HG03097 (cell line): Measurements from ENCODE around the gene HOMEZ.
"Not testable (repeated sequence)": the region's sequence is repeated elsewhere in the genome, so short reads cannot be mapped to it uniquely, and the experiment has no call there.

Source experiments
- ATAC-seq: cut with Tn5 transposase; IDR thresholded peaks from one replicate; pipeline ENCODE4 v1.9.1; 2021; ENCODE audit not compliant: unreplicated experiment, low FRiP score

Gene HOMEZ

DNA sequence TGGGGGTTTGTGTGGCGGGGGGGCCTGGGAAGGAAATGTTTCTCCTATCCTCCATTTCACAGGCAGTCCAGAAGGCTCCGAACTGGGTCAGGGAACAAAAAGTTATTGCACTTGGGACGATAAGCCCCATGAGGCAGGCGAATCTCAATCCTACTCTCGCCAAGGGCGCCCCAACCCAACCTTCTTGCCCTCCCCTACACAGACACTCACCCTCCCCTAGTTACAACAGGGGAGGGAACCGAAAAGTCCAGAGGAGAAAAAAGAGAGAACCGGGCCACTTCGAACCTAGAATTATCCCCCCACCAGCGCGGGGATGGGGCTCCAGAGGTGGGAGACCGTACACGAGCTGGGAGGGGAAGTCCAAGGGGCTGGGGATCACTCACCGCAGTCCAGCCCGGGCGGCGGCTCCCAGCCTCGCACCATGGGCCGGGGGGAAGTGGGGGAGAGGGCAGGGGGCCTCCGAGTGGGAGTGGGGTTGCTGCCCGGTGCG, 357 bp downstream of the HOMEZ start:
- peak; percentile 25 for ATAC-seq

DNA sequence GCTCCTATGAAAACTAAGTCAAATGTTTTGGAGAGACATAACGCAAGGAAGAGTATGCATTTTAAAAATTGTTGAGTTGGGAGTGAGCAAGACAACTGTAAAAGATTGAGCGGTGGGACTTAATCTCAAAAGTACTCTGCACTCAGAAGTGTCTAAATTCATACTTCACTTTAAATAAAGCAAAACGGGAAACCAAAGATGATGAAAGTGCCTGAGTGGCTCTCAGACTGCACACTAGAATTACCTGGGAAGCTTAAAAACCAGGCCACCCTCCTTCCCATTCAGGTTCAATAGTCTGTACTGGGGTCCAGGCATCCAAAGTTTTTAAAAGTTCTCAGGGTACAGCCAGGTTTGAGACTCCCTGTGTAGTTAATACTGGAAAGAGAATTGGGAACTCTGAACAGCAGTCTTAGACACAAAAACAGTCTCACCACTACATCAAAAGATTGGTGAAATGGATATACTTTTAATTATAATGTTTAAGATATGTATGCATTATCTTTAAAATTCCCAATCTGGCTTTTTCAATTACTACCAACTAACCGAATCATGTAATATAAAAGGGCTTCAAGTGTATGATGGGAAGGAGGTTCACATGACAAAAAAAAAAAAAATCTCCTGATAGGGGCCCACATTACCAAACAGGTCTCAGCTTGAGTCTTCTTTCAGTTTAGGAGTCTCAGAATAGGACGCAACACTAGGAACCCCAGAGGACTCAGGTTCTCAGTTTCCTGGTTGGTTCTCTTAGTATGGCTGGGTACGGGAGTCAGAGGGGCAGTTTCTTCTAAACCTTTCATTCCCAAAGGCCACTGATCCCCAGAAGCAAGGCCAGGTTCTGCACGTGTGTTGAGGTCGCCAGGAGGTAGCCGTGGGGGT, 1.0 kb downstream of the HOMEZ start:
- ATAC-seq, result no peak

DNA sequence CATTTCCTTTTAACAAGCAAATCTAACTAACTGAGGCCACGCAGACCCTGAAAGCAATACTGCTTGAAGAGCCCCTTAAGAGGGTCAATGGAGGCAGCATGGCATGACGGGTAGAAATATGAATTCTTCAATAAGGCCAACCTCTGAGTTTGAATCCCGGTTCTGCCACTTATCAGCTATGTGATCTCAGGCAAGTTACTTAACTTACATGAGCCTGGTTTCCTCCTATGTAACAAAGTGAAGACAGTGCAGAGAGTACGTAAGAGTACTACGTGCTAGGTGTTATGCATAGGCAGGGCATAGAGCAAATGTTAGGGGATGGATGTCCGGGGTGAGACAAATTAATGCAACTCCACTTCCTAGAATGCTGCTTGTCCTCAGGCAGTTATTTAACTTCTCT, 4.7 kb downstream of the HOMEZ start:
- no peak for ATAC-seq

DNA sequence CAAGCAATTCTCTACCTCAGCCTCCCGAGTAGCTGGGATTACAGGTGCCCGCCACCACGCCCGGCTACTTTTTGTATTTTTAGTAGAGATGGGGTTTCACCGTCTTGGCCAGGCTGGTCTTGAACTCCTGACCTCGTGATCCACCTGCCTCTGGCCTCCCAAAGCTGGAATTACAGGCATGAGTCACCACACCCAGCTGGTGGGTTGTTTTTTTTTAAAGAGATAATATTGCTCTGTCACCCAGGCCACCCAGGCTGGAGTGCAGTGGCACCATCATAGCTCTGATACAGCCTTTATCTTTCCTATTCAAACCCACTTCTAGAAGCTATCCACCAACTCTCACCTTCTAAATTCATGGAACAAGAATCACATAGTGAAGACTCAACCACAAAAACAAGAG, 8.0 kb downstream of the HOMEZ start:
- ATAC-seq, result not testable (repeated sequence)

DNA sequence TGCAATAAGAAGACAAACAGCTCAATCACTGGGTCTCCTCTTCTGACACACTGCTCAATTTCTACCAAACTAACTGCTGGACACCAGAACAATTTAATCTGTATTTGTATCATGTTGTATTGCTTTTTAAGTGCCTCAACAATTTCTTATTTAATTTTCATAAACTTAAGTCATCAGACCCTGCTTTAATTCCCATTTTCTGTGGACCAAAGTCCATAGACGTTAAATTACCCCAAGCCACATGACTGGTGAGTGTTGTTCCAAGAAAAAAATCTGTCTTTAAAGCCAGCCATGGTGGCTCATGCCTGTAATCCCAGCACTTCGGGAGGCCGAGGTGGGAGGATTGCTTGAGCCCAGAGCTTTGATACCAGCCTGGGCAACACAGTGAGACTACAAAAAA, 8.7 kb downstream of the HOMEZ start:
- no peak for ATAC-seq

DNA sequence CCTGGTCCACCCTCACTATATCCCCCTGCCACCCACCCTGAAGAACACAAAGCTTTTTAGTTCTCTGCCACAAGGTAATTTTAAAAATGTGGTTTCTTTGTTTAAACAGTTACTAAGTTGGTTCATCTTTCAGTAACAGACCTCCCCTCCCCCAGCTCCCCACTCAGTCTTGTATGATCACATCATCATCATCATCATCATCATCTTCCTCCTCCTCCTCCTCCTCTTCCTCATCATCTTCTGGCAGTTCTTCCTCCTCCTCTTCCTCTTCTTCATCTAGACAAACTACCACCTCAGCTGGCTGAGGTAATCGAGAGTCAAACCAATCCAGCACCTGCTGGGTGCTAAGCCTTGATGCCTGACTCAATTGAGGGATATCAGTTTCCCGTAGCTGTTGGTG, 10.5 kb downstream of the HOMEZ start:
- no peak for ATAC-seq

DNA sequence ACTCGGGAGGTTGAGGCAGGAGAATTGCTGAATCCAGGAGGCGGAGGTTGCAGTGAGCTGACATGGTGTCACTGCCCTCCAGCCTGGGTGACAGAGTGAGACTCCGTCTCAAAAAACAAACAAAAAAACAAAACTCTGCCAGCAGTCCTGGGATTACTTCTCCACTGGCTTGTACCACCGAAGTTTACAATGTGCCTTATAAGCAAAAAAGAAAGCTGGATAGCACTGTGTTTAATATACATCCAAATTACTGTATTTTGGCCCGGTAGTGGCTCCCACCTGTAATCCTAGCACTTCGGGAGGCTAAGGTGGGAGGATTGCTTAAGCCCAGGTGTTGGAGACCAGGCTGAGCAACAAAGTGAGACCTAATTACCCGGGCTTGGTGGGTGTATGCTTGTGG, 16.7 kb downstream of the HOMEZ start:
- no peak for ATAC-seq

DNA sequence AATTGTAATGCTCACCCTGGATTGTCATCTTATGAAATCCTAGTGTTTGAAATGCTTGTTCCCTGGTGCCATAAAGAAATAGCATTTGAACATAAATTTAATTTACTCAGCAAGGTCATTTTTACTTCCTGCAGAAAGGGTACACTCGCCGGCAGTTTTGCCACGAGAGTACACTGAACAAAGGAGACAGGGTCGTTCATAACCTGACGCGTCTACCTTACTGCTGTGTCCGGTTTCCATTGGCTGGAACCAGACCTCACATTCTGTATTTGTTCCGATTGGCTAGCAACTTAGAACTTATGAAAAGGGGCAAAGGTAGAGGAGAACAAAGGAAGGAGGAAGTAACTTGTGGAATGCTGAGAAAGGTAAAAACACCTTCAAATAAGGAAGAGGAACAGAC, 25.1 kb downstream of the HOMEZ start:
- ATAC-seq, result not testable (repeated sequence)

DNA sequence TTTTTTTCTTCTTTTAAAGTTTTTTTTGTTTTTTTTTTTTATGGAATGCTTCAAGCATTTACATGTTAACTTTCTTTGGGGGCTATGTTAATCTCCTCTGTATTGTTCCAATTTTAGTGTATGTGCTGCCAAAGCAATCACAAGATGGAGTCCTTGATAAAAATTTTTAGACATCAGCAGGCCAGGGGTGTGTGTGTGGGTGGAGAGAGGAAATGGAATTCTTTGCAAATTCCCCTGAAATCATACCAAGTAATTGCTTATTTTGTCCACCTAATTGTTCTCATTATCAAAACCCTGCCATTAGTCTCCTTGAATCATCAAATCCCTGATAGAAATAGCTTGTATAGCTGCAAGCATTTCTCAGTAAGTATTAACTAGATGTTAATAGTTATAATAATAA, 26.5 kb downstream of the HOMEZ start:
- no peak for ATAC-seq

DNA sequence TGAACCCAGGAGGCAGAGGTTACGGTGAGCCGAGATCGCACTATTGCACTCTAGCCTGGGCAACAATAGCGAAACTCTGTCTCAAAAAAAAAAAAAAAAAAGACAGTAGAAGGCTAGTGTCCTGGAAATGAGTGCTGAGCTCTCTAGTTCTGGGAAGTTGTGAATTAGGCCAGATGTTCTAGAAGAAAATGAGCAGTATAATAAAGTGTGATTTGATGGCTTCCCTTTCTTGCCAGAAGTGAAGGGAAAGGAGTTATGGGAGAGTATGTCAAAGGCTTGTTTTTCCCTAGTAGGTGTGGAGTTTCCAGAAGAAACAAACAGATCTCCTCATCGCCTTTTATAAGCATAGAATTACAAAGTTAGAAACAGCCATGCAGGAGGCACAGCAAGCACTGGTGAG, 27.7 kb downstream of the HOMEZ start:
- ATAC-seq, result no peak

DNA sequence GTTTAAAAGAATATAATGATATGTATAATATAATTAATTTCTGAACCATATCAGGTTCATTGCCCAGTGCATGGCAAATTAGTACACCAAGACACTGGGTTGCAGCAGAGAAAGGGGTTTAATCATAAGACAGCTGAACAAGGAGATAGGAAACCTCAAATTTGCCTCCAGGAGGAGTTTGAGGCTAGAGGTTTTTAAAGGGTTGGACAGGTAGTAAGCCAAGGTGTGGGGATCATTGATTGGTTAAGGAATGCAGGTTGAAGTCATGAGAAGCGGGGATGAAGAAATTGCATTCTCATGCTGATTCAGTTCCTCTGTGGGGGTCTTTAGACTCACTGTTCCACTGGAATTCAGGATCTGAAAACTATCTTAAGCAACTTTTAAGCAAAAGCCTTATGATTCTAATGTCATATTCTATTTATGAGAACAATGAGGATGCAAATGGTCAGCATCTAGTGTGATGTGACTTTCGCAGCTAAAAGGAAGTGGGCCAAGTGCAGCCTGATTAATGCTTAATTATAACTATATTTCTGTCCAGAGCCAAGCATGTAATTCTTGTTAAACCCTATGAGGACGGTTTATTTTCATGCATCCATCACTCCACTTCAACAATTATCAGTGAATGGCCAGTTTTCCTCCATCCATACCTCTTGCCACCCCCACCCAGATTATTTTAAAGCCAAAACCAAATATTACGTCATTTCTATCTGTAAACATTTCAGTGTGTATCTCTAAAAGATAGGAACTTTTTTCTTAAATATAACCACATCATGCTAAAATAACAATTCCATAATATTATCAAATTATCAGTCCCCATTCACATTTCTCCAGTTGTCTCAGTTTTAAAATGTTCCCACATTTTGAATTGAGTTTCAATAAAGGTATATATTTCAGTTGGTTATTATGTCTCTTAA, 33.3 kb downstream of the HOMEZ start:
- ATAC-seq, result no peak

DNA sequence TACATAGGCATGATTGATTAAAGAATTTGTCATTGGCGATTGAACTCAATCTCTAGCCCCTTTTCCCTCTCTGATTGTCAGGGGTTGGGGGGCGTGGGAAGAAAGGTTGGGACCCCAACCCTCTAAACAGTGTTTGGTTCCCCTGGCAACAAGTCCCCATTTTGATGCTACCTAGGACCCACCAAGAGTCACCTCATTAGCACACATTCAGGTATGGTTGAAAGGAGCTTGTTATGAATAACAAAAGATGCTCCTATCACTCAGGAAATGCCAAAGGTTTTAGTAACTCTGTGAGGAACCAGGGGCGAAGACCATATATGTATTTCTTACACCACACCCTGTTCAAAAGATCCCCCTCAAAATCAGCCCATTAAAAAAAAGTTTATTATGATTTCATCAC, 33.9 kb downstream of the HOMEZ start:
- ATAC-seq, result no peak

DNA sequence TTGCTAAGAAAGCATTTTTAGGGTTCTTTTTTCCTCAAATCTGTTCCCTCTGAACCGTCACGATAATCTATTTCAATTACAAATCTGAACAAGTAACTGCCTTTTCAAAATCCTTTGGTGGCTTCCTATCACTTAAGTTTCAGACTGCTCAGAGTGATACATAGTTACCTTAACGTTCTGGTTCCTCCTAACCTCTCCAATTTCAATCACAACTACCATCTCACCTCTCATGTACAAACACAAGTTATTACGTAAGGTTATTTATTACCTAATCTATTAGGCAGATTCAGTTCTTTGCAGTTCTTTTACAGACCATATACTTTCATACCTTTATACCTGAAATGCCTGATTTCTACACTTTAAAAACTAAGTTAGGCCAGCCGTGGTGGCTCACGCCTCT, 36.1 kb downstream of the HOMEZ start:
- no peak for ATAC-seq

DNA sequence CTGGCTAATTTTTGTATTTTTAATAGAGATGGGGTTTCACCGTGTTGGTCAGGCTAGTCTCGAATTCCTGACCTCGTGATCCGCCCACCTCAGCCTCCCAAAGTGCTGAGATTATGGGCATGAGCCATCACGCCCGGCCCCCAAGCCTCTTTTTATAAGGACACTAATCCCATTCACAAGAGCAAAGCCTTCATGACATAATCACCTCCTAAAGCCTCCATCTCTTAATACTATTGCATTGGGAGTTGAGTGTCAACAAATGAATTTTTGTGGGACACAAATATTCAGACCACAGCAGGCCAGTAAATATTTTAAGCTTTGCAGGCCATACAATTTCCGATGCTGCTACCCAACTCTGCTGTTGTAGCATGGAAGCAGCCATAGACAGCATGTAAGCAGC, 37.3 kb downstream of the HOMEZ start:
- no peak for ATAC-seq

DNA sequence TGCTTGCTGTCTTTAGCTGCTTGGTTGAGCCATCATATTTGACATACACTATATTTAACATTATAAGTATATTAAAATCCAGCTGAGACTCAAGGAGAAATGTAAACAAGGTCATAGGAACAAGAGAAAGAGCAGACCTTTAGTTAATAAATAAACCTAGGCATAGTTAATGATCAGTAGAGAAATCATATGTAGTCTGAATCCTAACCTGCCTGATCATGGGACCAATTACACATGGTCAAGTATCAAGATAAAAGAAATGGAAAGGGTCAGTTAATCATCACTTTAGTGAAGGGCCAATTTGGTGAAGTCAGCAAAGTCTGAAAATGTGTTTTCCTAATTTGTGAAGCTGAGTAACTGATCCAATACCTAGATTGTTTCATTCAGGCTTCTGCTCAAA, 40.6 kb downstream of the HOMEZ start:
- no peak for ATAC-seq

DNA sequence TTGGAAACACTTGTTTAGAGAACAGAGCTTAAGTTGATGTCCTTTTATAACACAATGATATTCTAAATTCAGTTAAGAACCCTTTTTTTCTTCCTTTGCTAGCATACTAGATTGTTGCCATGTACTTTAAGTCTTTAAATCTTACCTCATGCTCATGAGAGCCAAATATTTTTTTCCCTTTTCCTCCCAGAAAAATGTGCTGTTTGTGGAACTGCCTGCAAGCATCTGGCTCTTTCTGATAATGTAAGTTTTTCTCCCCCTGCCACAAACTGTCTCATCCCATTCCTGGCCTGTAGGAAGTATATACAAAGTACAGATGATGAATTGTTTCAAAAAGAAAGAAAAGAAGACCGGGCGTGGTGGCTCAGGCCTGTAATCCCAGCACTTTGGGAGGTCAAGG, 42.9 kb downstream of the HOMEZ start:
- no peak for ATAC-seq

DNA sequence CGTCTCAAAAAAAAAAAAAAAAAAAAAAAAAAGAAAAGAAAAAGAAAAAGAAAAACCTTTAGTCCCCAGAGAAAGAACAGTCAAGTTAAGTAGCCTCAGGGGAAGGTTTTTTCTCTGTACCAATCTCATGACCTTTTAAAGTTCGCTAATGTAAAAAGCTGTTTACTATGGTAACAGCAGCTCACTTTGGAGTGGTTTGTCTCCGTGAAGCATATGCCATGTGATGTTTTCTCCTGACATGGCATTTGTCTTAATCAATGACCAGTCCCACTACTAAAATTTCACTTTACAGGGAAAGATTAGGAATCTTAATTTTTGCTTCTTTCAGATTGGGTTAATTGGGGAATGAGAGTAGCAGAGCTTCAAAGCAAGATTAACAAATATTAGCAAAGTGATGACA, 43.9 kb downstream of the HOMEZ start:
- no peak for ATAC-seq

DNA sequence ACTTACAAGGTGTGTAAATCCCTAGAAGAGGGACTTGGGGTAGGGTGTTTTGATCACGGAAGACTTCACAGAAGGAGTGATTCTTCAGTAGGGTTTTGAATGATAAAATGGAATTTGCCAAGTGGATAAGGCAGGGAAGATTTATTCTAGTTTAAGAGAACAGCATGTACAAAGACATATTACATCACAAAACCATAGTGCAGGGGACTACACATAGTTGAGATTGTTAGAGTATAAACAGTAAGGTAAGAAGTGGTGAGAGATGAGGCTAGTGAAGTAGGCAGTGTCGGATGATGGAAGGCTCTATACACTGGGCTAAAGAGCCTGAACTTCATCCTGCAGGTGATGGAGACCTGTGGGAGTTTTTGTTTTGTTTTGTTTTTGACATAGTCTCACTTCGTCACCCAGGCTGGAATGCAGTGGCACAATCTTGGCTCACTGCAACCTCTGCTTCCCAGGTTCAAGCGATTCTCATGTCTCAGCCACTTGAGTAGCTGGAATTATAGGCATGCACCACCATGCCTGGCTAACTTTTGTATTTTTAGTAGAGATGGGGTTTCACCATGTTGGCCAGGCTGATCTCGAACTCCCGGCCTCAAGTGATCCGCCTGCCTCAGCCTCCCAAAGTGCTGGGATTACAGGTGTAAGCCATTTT, 44.7 kb downstream of the HOMEZ start:
- not testable (repeated sequence) for ATAC-seq

DNA sequence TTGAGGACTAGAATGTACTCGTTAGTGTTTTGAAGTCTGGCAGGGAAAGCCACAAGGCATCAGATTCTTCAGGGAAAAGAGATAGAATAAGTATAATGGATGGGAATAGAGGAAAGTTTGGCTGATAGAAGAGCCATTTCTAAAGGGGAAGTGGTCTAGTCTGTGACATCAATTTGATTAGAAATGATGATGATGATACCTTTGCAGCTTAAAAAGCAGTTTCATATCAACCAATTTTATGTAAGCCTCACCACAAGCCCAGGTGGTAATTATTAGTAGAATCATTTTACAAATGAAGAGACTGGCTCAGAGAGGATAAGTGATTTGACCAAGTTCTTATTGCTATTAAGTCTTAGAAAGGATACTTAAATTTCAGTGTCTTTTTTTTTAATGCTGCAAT, 45.3 kb downstream of the HOMEZ start:
- ATAC-seq, result no peak

DNA sequence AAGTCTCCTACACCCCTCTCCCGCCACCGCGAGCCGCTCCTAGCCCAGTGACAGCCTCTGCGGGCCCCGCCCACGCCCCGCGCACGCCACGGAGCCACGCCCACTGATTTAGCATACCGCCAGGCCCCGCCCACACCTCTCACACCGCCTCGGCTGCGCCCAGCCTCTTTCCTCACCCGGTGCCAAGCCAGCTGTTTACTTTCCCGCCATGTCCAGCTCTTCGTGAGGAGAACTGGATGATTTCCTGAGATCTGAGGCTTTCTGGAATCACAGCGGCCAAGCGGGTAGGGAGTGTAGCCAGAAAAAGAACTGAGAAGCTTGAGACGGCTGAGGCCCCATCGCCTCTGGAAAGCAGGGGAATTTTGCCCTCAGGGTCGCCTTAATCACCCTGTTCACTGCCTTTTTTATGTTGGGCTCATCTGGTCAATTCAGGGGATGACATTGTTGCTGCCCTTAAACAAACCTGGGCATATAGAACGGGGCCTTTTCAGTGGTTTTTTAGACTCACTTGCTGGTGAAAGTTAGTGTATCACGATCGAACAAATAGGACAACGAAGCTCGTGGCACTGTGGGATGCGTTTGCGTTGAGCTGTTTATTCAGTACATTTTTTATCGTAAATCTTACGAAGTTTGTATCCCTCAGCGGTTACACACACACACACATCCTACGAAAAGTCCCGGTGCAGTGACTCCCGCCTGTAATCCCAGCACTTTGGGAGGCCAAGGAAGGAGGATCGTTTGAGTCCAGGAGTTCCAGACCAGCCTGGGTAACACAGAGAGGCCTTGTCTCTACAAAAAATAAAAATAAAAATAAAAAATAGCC, 47.9 kb downstream of the HOMEZ start, which contains the start of gene RNF212B:
TSS of gene RNF212B (plus strand) at position 165 of the 823 bp plus-strand sequence. CDS start 2,410 bp downstream, outside the sequence.
- ATAC-seq, result peak; percentile 56
